Measurements from ENCODE around the gene SRPK3. TPM values are rescaled to one million over a fixed set of nuclear protein-coding genes. Genes with fewer than 3 reads are reported as not detected.

Gene SRPK3
- polyA plus RNA-seq, 1 donor (not counting 4 experiments of a cell fraction or from before 2014, with no cell fraction given), result 0.10 TPM

GRCh38 chrX:153820601-153821000 is 39.8 kb downstream of the SRPK3 start:
- Histone ChIP-seq H4K20me1 (ENCODE audit: control insufficient read depth, extremely low read depth, insufficient read depth, low read length) (no peaks in the 10 kb centered on the region), H2AFZ (ENCODE audit: control insufficient read depth, low read length) (no peak overlapping the region), H3K27ac (ENCODE audit: control insufficient read depth, insufficient read depth, low read length) (no peak overlapping the region), H3K9ac (ENCODE audit: control insufficient read depth, extremely low read depth, insufficient read depth, low read length) (no peak overlapping the region), H3K9me3 (ENCODE audit: control insufficient read depth, low read depth, low read length) (no peaks in the 10 kb centered on the region), H3K4me1 (ENCODE audit: control insufficient read depth, extremely low read depth, insufficient read depth, low read length) (no peaks in the 10 kb centered on the region), H3K79me2 (ENCODE audit: control insufficient read depth, insufficient read depth, low read length) (no peaks in the 10 kb centered on the region), H3K27me3 (ENCODE audit: control insufficient read depth, extremely low read depth, insufficient read depth, low read length) (peaks cover 7% of the 10 kb centered on the region), H3K4me3 (ENCODE audit: control insufficient read depth in 2 of 3, extremely low read depth in 1 of 3, insufficient read depth in 2 of 3, low read depth in 1 of 3, low read length in 3 of 3) (no peak overlapping the region), H3K36me3 (ENCODE audit: control insufficient read depth in 2 of 2, extremely low read depth in 1 of 2, insufficient read depth in 2 of 2, low read length in 2 of 2) (no peaks in the 10 kb centered on the region), H3K4me2 (ENCODE audit: control insufficient read depth, extremely low read depth, insufficient read depth, low read depth, low read length) (no peak overlapping the region), H3K9me1 (ENCODE audit: control insufficient read depth, extremely low read depth, insufficient read depth, low read length) (no peaks in the 10 kb centered on the region)
- no peak for TF ChIP-seq EZH2 (IDR thresholded peaks at IDR 0.05; ENCODE audit: low read length)
- no peak for TF ChIP-seq CTCF (optimal IDR thresholded peaks at IDR 0.05 in 1 of 3, IDR thresholded peaks at IDR 0.05 in 1 of 3, conservative IDR thresholded peaks at IDR 0.05 in 1 of 3; ENCODE audit: extremely low read depth in 1 of 3, insufficient read depth in 2 of 3, low read length in 3 of 3)
- FAIRE-seq, result no peak
- dilution Hi-C loops (cut with MboI; ENCODE audit: extremely low pct_ligation_motif_present, low sequenced_read_pairs), result no loop called here
- no peak for DNase-seq (ENCODE audit: low read depth, low spot score)

GRCh38 chrX:153821066-153821465 is 40.2 kb downstream of the SRPK3 start:
- Histone ChIP-seq H3K27me3 (ENCODE audit: control insufficient read depth, extremely low read depth, insufficient read depth, low read length) (peaks cover 7% of the 10 kb centered on the region), H3K4me1 (ENCODE audit: control insufficient read depth, extremely low read depth, insufficient read depth, low read length) (no peaks in the 10 kb centered on the region), H3K4me2 (ENCODE audit: control insufficient read depth, extremely low read depth, insufficient read depth, low read depth, low read length) (no peak overlapping the region), H3K9me3 (ENCODE audit: control insufficient read depth, low read depth, low read length) (no peaks in the 10 kb centered on the region), H3K9ac (ENCODE audit: control insufficient read depth, extremely low read depth, insufficient read depth, low read length) (no peak overlapping the region), H3K4me3 (ENCODE audit: control insufficient read depth in 2 of 3, extremely low read depth in 1 of 3, insufficient read depth in 2 of 3, low read depth in 1 of 3, low read length in 3 of 3) (no peak overlapping the region), H3K9me1 (ENCODE audit: control insufficient read depth, extremely low read depth, insufficient read depth, low read length) (no peaks in the 10 kb centered on the region), H3K79me2 (ENCODE audit: control insufficient read depth, insufficient read depth, low read length) (no peaks in the 10 kb centered on the region), H3K27ac (ENCODE audit: control insufficient read depth, insufficient read depth, low read length) (no peak overlapping the region), H4K20me1 (ENCODE audit: control insufficient read depth, extremely low read depth, insufficient read depth, low read length) (no peaks in the 10 kb centered on the region), H2AFZ (ENCODE audit: control insufficient read depth, low read length) (no peak overlapping the region), H3K36me3 (ENCODE audit: control insufficient read depth in 2 of 2, extremely low read depth in 1 of 2, insufficient read depth in 2 of 2, low read length in 2 of 2) (no peaks in the 10 kb centered on the region)
- no peak for DNase-seq (ENCODE audit: low read depth, low spot score)
- no peak for TF ChIP-seq EZH2 (IDR thresholded peaks at IDR 0.05; ENCODE audit: low read length)
- TF ChIP-seq CTCF (optimal IDR thresholded peaks at IDR 0.05 in 1 of 3, IDR thresholded peaks at IDR 0.05 in 1 of 3, conservative IDR thresholded peaks at IDR 0.05 in 1 of 3; ENCODE audit: extremely low read depth in 1 of 3, insufficient read depth in 2 of 3, low read length in 3 of 3), result no peak
- FAIRE-seq, result no peak
- dilution Hi-C loops (cut with MboI; ENCODE audit: extremely low pct_ligation_motif_present, low sequenced_read_pairs), result no loop called here

Measured in keratinocyte (primary cell).